GM19193 (cell line): ENCODE results near the gene TNNI2.

ENCODE experiments used
- POLR2A ChIP-seq: IDR thresholded peaks from 4 replicates; pipeline ENCODE4 v1.6.1; 2011; ENCODE audit not compliant: insufficient read depth, insufficient read length; ENCODE audit errors: extremely low read depth

The TNNI2 gene

DNA sequence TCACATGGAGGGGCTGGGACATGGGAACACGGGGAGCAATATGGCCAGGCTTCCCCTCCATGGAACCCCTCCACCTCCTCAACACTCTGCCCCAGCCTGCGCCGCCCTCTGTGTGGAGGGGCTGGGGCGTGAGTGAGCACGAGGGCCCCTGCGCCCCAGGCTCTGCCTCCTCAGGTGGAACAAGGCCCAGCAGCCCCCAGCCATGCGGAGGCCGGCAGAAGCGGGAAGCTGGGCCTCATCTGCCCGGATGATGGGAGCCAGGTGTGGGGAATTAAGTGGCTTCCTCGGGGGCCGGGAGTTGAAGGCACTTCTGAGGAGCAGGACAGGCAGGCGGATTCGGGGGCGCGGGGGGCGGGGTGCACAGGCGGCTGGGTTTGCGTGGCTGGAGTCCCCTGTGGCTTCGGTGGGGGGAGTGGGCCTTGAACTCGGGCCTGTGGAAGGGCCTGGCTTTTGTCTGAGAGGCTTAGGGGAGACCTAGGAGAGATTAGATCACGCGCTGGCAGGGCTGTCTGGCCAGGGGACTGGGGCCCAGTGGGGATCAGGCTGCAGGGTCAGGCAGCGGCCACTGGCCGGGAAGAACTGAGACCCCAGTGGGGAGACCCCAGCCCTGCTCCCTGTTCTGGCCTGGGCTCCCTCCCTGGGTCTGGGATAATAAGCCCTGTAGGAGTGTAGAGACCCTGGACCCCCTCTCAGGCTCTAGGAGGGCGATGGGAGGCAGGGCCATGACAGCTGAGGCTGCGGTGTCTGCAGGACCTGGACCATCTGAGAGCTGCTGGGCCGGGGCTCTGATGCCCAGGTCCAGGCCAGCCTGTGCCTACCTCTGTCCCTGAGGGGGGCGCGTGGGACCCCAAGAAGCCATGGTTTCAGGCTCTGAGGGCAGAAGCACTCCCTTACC is 39.6 kb downstream of the TNNI2 start:
- TF ChIP-seq POLR2A: no peak

DNA sequence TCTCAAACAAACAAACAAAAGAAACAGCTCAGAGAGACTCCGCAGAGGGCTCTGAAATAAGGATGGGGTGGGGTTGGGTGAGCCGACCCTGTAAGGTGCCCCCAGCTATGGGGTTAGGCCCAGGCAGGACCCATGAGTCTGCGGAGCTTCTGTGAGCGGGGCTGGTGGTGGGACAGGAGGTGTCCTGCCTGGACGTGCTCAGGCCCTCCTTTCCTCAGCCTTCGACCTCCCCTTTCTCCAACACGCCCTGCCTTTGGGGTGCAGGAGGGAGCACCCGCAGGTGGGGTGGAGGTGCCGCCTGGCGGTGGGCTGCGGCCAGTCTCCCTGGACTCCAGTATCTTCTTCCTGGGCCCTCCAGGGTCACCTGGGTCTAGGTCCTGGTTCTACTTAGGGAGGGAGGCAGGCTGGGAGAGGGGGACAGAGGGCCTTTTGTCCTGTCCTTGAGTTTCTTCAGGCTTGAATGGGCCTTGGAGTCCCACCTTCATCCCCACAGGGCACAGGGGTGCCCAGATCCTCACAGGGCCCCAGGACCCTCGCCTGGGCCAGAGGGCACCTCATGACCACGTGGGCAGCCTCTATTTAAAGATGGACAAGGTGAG is 40.7 kb downstream of the TNNI2 start:
- TF ChIP-seq POLR2A: no peak

DNA sequence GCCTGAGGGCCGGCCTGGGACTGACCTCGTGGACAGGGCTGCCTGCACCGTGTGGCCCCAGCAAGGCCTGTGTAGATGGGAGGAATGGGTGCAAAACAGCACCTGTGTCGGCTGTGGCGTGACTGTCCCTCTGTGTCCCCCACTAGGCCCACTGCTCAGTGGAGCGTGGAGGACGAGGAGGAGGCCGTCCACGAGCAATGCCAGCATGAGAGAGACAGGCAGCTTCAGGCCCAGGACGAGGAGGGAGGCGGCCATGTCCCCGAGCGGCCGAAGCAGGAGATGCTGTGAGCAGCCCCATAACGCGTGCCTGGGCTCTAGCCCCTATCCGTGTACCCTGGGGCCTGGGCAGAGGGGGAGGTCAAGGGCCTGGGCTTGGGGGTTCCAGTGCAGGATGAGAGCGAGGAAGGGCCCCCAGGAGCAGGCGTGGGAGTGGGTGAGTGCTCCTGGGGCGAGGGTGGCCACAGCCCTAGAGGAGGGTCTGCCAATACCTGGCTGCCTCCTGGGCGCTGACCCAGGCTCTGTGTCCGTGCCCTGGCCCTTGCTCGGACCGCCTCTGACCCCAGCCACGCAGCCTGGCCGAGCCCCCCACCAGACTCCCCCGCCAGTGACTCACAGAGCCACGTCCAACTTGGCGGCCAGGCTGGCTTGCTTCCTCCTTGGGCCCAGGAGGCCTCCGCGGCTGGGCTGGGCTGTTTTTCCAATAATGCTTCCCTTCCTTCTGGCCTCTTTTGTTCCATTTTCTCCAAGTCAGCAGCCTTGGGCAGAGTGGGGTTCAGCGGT is 41.4 kb downstream of the TNNI2 start:
- TF ChIP-seq POLR2A: no peak

DNA sequence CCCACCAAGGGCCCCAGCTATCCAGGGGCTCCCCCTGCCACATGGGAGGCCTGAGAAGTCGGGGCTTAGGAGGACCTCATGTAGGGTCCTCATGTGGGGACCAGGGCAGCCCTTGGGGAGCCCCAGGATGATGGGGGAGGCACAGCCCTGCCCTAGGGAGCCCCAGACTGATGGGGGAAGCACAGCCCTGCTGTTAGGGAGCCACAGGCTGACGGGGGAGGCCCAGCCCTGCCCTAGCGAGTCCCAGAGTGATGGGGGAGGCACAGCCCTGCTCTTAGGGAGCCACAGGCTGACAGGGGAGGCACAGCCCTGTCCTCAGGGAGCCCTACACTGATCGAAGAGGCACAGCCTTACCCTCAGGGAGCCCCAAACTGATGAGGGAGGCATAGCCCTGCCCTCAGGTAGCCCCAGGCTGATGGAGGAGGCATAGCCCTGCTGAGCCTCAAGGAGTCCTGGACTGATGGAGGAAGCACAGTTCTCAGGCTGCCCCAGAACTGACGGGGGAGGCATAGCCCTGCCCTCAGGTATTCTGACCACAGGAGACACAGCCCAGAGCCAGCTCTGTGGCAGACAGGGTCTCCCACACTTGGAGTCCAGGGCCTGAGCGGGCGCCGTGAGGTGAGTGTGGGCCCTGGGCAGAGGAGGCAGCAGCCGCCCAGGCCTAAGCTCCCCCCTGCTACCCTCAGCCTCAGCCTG is 42.1 kb downstream of the TNNI2 start:
- peak; percentile 9 for TF ChIP-seq POLR2A

DNA sequence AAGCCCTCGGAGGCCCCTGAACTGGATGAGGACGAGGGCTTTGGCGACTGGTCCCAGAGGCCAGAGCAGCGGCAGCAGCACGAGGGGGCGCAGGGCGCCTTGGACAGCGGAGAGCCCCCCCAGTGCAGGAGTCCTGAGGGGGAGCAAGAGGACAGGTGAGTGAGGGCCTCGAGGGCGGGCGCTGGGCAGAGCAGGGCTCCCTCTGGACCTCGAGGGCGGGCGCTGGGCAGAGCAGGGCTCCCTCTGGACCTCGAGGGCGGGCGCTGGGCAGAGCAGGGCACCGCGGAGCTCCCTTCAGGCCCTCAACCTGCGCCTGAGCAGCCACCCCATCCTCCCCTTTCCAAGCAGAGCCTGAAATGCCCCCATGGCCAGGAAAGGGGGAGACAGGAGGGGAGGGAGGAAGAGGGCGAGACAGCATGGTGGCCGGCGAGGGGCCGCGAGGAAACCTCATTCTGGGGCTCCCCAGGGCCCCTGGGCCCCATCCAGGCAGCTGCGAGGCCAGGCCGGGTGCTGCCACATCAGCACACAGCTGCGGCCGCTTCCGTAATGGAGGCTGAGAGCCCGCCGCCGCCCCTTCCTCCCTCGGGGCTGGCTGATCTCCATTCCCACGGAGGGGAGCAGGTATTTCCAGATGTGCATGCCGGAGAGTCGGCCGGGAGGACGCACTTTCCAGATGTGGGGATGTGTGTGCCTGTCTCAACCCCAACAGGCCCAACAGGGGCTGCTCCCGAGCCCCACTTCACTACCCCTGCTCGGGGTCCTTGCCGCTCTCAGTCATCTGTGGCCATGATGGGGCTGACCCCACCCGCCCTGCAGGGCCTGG is 42.9 kb downstream of the TNNI2 start:
- TF ChIP-seq POLR2A: no peak

DNA sequence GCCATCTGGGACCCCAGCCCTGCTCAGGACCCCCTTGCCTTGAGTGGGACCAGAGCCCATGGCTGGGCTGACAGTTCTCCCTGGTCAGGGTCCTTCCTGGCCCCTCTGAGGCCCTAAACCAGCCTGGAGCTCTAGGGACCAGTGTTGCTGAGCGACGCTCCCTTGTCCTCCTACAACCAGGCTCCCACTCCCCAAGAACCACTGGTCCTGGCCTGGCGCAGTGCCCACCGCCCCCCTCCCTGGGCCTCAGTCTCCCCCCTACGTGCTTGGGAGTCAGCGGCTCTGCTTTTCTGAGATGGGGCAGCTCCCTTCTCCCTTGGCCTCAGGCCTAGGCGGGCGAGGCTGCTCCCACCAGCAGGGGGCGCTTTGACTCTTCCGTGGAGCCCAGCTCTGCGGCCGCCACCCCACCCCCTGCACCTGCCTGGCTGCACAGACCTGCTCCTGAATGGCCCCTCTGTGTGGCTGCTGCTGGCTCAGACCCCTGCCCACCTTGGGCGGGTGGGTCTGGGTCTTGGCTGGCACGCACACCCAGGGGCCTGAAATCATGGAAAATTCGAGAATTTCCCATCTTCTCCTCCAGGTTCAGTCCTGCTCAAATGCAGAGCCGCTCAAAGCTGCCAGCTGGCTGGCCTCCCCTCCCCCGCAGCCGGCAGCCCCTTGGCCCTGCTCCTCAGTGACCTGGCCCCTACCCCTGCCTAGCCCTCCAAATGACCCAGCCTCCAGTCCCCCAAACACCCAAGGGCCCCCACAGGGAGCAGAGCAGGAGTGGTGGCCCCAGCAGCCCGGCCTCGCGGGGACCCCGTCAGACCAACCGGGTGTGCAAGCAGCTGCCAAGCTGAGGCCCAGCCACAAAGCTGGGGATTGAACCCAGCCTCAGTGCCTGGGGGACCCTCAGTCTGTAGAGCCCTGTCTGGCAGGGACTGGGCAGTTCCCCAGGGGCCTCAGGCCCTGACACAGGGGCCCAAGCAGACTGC is 43.8 kb downstream of the TNNI2 start:
- no peak for TF ChIP-seq POLR2A

DNA sequence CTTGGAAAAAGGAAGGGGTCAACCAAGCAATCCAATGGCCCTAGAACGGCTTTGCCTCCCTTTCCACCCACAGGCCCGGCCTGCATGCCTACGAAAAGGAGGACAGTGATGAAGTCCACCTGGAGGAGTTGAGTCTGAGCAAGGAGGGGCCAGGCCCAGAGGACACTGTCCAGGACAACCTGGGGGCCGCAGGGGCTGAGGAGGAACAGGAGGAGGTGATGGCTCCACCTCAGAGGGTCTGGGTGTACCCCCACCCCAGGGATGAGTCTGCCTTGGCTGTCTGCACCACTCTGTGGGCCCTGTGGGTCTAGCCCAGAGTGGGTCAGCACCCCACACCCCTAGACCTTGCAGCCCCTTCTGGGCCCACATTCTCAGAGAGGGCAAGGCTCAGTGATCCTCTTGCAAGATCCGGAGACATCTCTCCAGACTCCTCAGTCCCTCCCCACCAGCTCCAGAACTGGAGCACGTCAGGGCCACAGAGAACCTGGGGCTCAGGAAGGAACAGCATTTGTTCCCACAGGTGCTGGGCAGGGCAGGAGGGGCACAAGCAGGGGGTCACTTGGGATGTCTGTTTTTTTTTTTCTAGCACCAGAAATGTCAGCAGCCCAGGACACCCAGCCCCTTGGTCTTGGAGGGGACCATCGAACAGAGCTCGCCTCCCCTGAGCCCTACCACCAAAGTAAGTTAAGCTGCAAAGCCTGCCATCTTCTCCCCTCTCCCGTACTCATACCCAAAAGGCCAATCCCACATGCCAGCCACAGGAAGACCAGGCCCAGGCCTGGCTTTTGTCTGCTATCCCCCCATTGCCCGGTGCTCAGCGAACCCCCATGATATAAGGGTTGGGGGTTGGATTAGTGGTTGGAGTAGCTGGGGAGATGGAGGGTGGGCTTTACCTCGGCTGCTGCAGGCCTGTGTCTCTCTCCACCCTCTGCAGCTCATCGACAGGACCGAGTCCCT is 44.8 kb downstream of the TNNI2 start:
- TF ChIP-seq POLR2A: no peak

DNA sequence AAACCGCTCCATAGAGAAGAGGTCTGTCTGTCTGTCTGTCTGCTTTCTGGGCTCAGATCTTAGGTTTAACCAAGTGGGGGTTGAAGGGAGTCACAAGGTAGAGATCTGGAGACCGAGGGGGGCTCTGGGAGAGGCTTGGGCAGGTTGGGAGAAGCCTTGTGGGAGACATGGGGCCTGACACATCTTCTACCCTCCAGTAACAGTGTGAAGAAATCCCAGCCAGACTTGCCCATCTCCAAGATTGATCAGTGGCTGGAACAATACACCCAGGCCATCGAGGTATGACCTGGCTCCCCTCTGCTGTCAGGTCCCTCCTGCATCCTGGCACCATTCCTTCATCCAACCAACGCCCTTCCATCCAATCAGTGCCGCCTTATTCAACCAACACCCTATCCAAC is 45.5 kb downstream of the TNNI2 start:
- no peak for TF ChIP-seq POLR2A

DNA sequence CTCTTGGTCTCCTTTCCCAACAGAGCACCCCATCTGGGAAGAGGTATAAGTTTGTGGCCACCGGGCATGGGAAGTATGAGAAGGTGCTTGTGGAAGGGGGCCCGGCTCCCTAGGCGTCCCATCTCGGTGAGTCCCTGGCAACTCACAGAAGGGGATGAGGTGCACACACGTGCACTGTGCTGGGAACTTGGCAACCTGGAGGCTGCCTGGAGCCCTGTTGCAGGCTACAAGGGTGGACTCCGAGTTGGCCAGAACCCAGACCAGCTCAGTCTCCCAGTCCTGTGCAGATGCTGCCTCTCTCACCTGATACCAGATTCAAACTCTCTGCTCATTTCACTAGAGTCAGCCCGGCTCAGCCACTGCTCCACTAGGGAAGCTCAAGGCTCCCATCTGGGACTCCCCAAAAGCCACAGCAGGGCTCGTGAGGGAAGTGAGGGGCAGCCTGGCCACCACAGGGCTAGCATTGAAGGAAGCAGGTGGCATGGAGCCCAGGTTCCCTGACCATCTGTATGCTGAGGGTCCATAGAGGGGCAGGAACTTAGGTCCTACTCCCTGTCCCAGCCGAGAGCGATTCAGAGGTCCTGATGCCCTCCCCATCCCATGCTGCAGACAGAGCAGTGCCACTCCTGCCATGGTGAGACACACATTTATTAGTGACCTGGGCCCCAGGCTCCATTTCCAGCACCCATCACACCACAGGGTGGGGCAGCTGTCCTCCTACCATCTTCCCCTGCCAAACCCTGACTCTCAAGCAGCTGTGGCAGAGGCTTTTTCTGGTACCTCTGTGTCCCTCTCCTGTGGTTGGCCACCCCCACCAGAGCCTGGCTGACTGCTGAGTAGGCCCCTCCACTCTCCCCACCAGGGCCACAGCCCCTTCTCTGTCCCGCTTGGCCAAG is 48.9 kb downstream of the TNNI2 start:
- no peak for TF ChIP-seq POLR2A

DNA sequence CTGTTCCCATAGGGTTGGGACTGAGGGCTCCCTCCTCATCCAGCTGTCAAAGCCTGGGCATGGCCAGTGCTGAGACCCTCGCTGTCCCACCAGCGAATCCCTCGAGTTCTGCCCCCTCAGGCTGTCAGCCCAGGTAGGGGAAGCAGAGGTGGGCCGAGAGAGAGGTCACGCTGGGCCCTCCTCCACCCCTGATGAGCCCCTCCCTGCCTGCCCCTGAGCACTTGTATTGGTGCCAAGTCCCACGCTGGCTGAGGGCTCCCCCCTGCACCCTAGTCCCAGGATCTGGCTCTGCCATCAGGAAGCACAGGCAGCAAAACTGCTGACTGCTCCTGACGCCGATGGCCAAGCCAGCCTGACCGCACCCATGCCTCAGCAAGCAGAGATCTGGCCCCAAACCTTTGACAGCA is 49.6 kb downstream of the TNNI2 start:
- no peak for TF ChIP-seq POLR2A

DNA sequence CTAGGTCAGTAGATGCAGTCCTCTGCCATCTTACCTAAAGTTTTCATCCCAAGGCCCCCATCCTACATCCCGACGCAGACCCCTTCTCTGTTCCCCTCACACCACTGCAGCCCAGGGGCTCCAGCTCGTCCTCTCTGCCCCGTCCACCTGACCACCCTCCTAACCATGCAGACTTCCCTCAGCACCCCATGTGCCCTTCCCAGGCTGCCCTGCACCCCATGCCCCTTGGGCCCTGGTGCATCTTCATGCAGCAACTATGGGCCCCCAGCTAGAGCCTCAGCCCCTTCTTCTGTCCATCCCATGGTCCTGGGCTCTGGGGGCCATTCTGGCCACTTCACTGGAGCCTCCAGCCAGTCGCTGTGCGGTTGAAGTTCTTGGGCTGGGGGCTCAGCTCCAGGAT is 50.0 kb downstream of the TNNI2 start:
- no peak for TF ChIP-seq POLR2A

DNA sequence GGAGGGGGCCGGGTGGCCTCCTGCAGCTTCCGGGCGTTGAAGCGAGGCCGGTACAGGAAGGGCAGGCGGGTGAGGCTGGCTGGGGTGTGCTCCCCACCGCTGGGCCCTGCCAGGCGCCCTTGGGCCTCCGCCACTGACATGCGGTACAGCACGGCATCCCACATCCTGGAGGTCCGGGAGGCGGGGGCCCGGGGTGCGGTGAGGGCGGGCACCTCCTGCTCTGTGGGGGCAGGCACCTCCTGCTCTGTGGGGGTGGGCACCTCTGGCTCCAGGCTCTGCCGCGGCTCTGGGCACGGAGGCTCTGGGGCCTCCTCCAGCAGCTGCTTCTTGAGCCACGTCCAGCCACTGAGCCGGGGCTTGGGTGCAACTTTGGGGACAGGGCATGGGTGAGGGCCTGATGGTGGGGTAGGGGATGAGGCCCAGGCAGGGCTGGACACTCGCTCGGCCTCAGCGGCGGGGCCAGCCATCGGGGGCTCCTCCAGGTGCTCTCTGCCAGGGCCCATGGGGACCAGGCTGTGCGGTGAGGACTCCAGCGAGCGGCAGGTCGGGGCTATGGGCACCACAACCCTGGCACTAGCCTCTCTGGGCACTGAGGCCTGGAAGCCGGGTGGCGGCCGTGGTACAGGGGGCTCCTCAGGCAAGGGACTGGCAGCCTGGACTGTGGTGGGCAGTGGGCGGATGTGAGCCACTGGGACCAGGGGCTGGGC is 50.6 kb downstream of the TNNI2 start:
- TF ChIP-seq POLR2A: no peak
